Raji (cell line): Measurements from ENCODE around the gene NAGS.

Experiments used
- POLR2A ChIP-seq: IDR thresholded peaks from 2 replicates; pipeline ENCODE4 v1.6.1; 2011; ENCODE audit warnings: low read depth, low read length, control low read depth; ENCODE audit not compliant: insufficient read depth

NAGS gene

DNA sequence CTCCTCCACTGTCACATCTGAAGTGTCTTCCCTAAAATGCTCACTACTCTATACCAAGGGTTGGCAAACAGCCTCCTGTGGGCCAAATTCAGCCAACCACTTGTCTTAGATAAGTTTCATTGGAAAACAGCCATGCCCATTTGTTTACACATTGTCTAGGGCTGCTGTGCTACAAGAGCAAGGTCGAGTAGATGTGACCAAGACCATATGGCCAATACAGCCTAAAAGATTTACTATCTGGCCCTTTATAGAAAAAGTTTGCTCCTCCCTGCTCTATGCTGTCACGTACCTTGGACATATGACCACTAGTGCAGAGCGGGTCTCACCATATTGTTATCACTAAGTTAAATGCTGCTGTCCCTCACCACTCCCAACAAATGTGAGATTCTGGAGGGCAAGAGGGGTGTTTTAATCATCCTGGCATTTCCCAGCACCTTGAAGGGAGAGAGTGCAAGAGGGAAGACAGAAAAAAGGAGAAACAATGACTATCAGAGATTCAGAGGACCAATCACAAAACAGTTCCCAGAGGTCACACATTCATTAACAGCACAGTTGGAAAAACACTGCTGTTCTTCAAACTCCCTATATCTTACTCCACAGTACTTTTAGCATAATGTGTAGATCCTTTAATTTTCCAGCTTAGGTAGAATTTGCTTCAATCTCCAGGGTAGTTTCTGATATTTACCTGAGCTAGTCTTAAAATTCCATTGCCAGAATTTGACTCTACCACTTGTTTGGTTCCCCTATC is 48.9 kb downstream of the NAGS start:
- TF ChIP-seq POLR2A, result no peak
